ENCODE data around the gene MUC13.

Gene MUC13

DNA sequence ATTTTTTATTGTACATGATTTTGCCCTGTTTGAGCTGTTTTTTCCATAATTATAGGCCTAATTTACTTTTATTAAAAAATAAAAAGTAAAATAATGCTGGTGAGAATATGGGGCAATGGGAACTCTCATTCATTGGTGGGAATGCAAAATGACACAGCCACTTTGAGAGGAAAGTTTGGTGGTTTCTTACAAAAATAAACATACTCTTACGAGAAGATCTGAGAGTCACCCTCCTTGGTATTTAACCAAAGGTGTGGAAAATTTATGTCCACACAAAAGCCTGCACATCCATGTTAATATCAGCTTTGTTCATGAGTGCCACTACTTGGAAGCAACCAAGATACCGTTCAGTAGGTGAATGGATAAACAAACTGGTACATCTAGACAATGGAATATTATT is 9.8 kb downstream of the MUC13 start:
- no peak overlapping the region for H2AK5ac ChIP-seq (ENCODE audit: low read depth, low read length)
- H3K4me1 ChIP-seq (ENCODE audit: control insufficient read depth in 2 of 2, insufficient read depth in 1 of 2, low read depth in 1 of 2, low read length in 2 of 2) = no peaks in the 10 kb centered on the region
- H3K14ac ChIP-seq (ENCODE audit: low read length) = no peak overlapping the region
- H3K4ac ChIP-seq (ENCODE audit: low read length) = no peak overlapping the region
- H4K91ac ChIP-seq (ENCODE audit: low read depth, low read length, poor library complexity) = no peak overlapping the region
- H3K36me3 ChIP-seq (replicated peaks in 1 of 2; ENCODE audit: control insufficient read depth in 2 of 2, insufficient read depth in 2 of 2, low read length in 2 of 2) = no peaks in the 10 kb centered on the region
- no peak overlapping the region for H3K18ac ChIP-seq (ENCODE audit: low read length)
- H2AFZ ChIP-seq (ENCODE audit: low read length) = no peak overlapping the region
- no peaks in the 10 kb centered on the region for H3K79me1 ChIP-seq (ENCODE audit: low read depth, low read length)
- no peak overlapping the region for H2BK12ac ChIP-seq (ENCODE audit: low read length)
- no peak overlapping the region for H2BK15ac ChIP-seq (ENCODE audit: low read length)
- peaks cover 0 to 33% (median 0%) of the 10 kb centered on the region in 3 experiments for H3K27me3 ChIP-seq (ENCODE audit: control insufficient read depth in 3 of 3, insufficient read depth in 3 of 3, low read depth in 1 of 3, low read length in 3 of 3)
- WGBS, 2 donors (ENCODE audit: extremely low coverage in 2 of 2, insufficient read length in 2 of 2, insufficient replicate concordance in 1 of 2) = no CpG with 5 or more reads among the region's 2 CpGs
- no peak for DNase-seq (ENCODE audit: low spot score)
- no peak overlapping the region for H3K9ac ChIP-seq (ENCODE audit: low read depth, low read length, poor library complexity)
- H3K9me3 ChIP-seq (replicated peaks in 1 of 2; ENCODE audit: control insufficient read depth in 2 of 2, insufficient read depth in 1 of 2, low read depth in 1 of 2, low read length in 2 of 2) = no peaks in the 10 kb centered on the region
- no peak overlapping the region for H3K23ac ChIP-seq (ENCODE audit: low read depth, low read length, poor library complexity)
- H2BK5ac ChIP-seq (ENCODE audit: low read length) = no peak overlapping the region
- H4K8ac ChIP-seq (ENCODE audit: low read depth, low read length) = no peak overlapping the region
- no peak overlapping the region for H3K4me3 ChIP-seq (ENCODE audit: low read length in 2 of 2)
- H2BK120ac ChIP-seq (ENCODE audit: low read depth, low read length) = no peak overlapping the region
- H3K4me2 ChIP-seq (ENCODE audit: insufficient read depth, low read length, poor library complexity, severe bottlenecking) = no peak overlapping the region
- no peak overlapping the region for H3K27ac ChIP-seq (replicated peaks; ENCODE audit: low read length)

DNA sequence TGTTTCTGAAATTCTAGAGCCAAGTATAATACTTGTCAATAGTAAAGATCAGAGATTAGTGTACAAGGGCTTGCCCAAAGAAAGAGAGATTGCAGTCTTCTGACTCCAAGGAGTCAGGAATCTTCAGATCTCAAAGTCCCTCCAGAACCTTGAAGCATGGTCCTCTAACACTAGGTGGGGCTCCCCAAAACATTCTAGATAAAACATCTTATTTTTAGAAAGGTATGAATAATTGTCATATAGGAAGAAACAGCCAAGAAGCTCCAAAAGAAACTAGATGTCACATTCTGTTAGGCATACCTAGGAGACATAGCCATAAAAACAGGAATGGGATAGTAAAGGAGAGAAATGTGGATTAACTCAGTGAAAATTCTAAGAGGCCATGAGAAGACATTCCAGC is 10.7 kb downstream of the MUC13 start:
- no peak overlapping the region for H2BK15ac ChIP-seq (ENCODE audit: low read length)
- no peak overlapping the region for H3K18ac ChIP-seq (ENCODE audit: low read length)
- H3K4me2 ChIP-seq (ENCODE audit: insufficient read depth, low read length, poor library complexity, severe bottlenecking) = no peak overlapping the region
- no peak overlapping the region for H2BK5ac ChIP-seq (ENCODE audit: low read length)
- H4K91ac ChIP-seq (ENCODE audit: low read depth, low read length, poor library complexity) = no peak overlapping the region
- no peak overlapping the region for H3K27ac ChIP-seq (replicated peaks; ENCODE audit: low read length)
- H3K9me3 ChIP-seq (replicated peaks in 1 of 2; ENCODE audit: control insufficient read depth in 2 of 2, insufficient read depth in 1 of 2, low read depth in 1 of 2, low read length in 2 of 2) = no peaks in the 10 kb centered on the region
- no peak overlapping the region for H3K4me3 ChIP-seq (ENCODE audit: low read length in 2 of 2)
- no peaks in the 10 kb centered on the region for H3K79me1 ChIP-seq (ENCODE audit: low read depth, low read length)
- H3K14ac ChIP-seq (ENCODE audit: low read length) = no peak overlapping the region
- no peak overlapping the region for H3K9ac ChIP-seq (ENCODE audit: low read depth, low read length, poor library complexity)
- DNase-seq (ENCODE audit: low spot score) = no peak
- H2AK5ac ChIP-seq (ENCODE audit: low read depth, low read length) = no peak overlapping the region
- H2BK12ac ChIP-seq (ENCODE audit: low read length) = no peak overlapping the region
- peaks cover 0 to 34% (median 0%) of the 10 kb centered on the region in 3 experiments for H3K27me3 ChIP-seq (ENCODE audit: control insufficient read depth in 3 of 3, insufficient read depth in 3 of 3, low read depth in 1 of 3, low read length in 3 of 3)
- no peak overlapping the region for H2BK120ac ChIP-seq (ENCODE audit: low read depth, low read length)
- H4K8ac ChIP-seq (ENCODE audit: low read depth, low read length) = no peak overlapping the region
- H3K23ac ChIP-seq (ENCODE audit: low read depth, low read length, poor library complexity) = no peak overlapping the region
- H3K4ac ChIP-seq (ENCODE audit: low read length) = no peak overlapping the region
- H2AFZ ChIP-seq (ENCODE audit: low read length) = no peak overlapping the region
- H3K4me1 ChIP-seq (ENCODE audit: control insufficient read depth in 2 of 2, insufficient read depth in 1 of 2, low read depth in 1 of 2, low read length in 2 of 2) = no peaks in the 10 kb centered on the region
- H3K36me3 ChIP-seq (replicated peaks in 1 of 2; ENCODE audit: control insufficient read depth in 2 of 2, insufficient read depth in 2 of 2, low read length in 2 of 2) = no peaks in the 10 kb centered on the region

GRCh38 chr3:124920718-124921117 is 13.8 kb downstream of the MUC13 start:
- Histone ChIP-seq H3K79me1 (ENCODE audit: low read depth, low read length) (no peaks in the 10 kb centered on the region), H2AK5ac (ENCODE audit: low read depth, low read length) (no peak overlapping the region), H2BK15ac (ENCODE audit: low read length) (no peak overlapping the region), H3K27me3 (ENCODE audit: control insufficient read depth in 3 of 3, insufficient read depth in 3 of 3, low read depth in 1 of 3, low read length in 3 of 3) (peaks cover 0 to 28% (median 0%) of the 10 kb centered on the region in 3 experiments), H3K4me3 (ENCODE audit: low read length in 2 of 2) (no peak overlapping the region), H3K27ac (replicated peaks; ENCODE audit: low read length) (no peak overlapping the region), H3K4ac (ENCODE audit: low read length) (no peak overlapping the region), H3K18ac (ENCODE audit: low read length) (no peak overlapping the region), H3K36me3 (replicated peaks in 1 of 2; ENCODE audit: control insufficient read depth in 2 of 2, insufficient read depth in 2 of 2, low read length in 2 of 2) (no peaks in the 10 kb centered on the region), H2BK12ac (ENCODE audit: low read length) (no peak overlapping the region), H3K9me3 (replicated peaks in 1 of 2; ENCODE audit: control insufficient read depth in 2 of 2, insufficient read depth in 1 of 2, low read depth in 1 of 2, low read length in 2 of 2) (no peaks in the 10 kb centered on the region), H2AFZ (ENCODE audit: low read length) (no peak overlapping the region), H3K4me1 (ENCODE audit: control insufficient read depth in 2 of 2, insufficient read depth in 1 of 2, low read depth in 1 of 2, low read length in 2 of 2) (no peaks in the 10 kb centered on the region), H3K9ac (ENCODE audit: low read depth, low read length, poor library complexity) (no peak overlapping the region), H2BK5ac (ENCODE audit: low read length) (no peak overlapping the region), H4K8ac (ENCODE audit: low read depth, low read length) (no peak overlapping the region), H4K91ac (ENCODE audit: low read depth, low read length, poor library complexity) (no peak overlapping the region), H3K4me2 (ENCODE audit: insufficient read depth, low read length, poor library complexity, severe bottlenecking) (no peak overlapping the region), H2BK120ac (ENCODE audit: low read depth, low read length) (no peak overlapping the region), H3K23ac (ENCODE audit: low read depth, low read length, poor library complexity) (no peak overlapping the region), H3K14ac (ENCODE audit: low read length) (no peak overlapping the region)
- no peak for DNase-seq (ENCODE audit: low spot score)
- WGBS, 2 donors (ENCODE audit: extremely low coverage in 2 of 2, insufficient read length in 2 of 2, insufficient replicate concordance in 1 of 2) = no CpG with 5 or more reads among the region's 5 CpGs

GRCh38 chr3:124919756-124920155 is 14.8 kb downstream of the MUC13 start:
- Histone ChIP-seq H3K9me3 (replicated peaks in 1 of 2; ENCODE audit: control insufficient read depth in 2 of 2, insufficient read depth in 1 of 2, low read depth in 1 of 2, low read length in 2 of 2) (no peaks in the 10 kb centered on the region), H2BK5ac (ENCODE audit: low read length) (no peak overlapping the region), H2BK120ac (ENCODE audit: low read depth, low read length) (no peak overlapping the region), H3K23ac (ENCODE audit: low read depth, low read length, poor library complexity) (no peak overlapping the region), H2AK5ac (ENCODE audit: low read depth, low read length) (no peak overlapping the region), H3K18ac (ENCODE audit: low read length) (no peak overlapping the region), H3K4me3 (ENCODE audit: low read length in 2 of 2) (no peak overlapping the region), H3K14ac (ENCODE audit: low read length) (no peak overlapping the region), H4K8ac (ENCODE audit: low read depth, low read length) (no peak overlapping the region), H3K4ac (ENCODE audit: low read length) (no peak overlapping the region), H3K27me3 (ENCODE audit: control insufficient read depth in 3 of 3, insufficient read depth in 3 of 3, low read depth in 1 of 3, low read length in 3 of 3) (peaks cover 0 to 36% (median 0%) of the 10 kb centered on the region in 3 experiments), H2BK12ac (ENCODE audit: low read length) (no peak overlapping the region), H3K9ac (ENCODE audit: low read depth, low read length, poor library complexity) (no peak overlapping the region), H4K91ac (ENCODE audit: low read depth, low read length, poor library complexity) (no peak overlapping the region), H3K4me2 (ENCODE audit: insufficient read depth, low read length, poor library complexity, severe bottlenecking) (no peak overlapping the region), H3K27ac (replicated peaks; ENCODE audit: low read length) (no peak overlapping the region), H3K36me3 (replicated peaks in 1 of 2; ENCODE audit: control insufficient read depth in 2 of 2, insufficient read depth in 2 of 2, low read length in 2 of 2) (no peaks in the 10 kb centered on the region), H2AFZ (ENCODE audit: low read length) (no peak overlapping the region), H3K79me1 (ENCODE audit: low read depth, low read length) (no peaks in the 10 kb centered on the region), H2BK15ac (ENCODE audit: low read length) (no peak overlapping the region), H3K4me1 (ENCODE audit: control insufficient read depth in 2 of 2, insufficient read depth in 1 of 2, low read depth in 1 of 2, low read length in 2 of 2) (no peaks in the 10 kb centered on the region)
- WGBS, 2 donors (ENCODE audit: extremely low coverage in 2 of 2, insufficient read length in 2 of 2, insufficient replicate concordance in 1 of 2) = no CpG with 5 or more reads among the region's 2 CpGs
- DNase-seq (ENCODE audit: low spot score) = no peak

All from neuronal stem cell (in vitro differentiated cells).